H9 (cell line): ENCODE results near the gene TACR2. TPM values are rescaled to one million over a fixed set of nuclear protein-coding genes. Genes with fewer than 3 reads are reported as not detected.

Source experiments
- DNase-seq: peaks from one replicate; pipeline ENCODE4 v3.0.0-alpha.2; 2017
- H2AFZ ChIP-seq: one replicate; pipeline ENCODE4 v1.6.1; 2013; ENCODE audit warnings: mild to moderate bottlenecking, low read length, control low read depth, moderate library complexity
- H2AK5ac ChIP-seq: 2 replicates; pipeline ENCODE4 v1.6.1; 2013; ENCODE audit warnings: low read length, control low read depth, mixed read lengths; ENCODE audit not compliant: insufficient read length
- H2BK120ac ChIP-seq: one replicate; pipeline ENCODE4 v1.6.1; 2013; ENCODE audit warnings: low read depth, mild to moderate bottlenecking, low read length, control low read depth, inconsistent platforms; ENCODE audit not compliant: poor library complexity, severe bottlenecking
- H2BK12ac ChIP-seq: 2 replicates; pipeline ENCODE4 v1.6.1; 2013; ENCODE audit warnings: low read length, control low read depth, mixed read lengths, low read depth; ENCODE audit not compliant: insufficient read length
- H2BK15ac ChIP-seq: 2 replicates; pipeline ENCODE4 v1.6.1; 2013; ENCODE audit warnings: low read depth, low read length, control low read depth
- H2BK20ac ChIP-seq: one replicate; pipeline ENCODE4 v1.6.1; 2013; ENCODE audit warnings: low read depth, mild to moderate bottlenecking, low read length, control low read depth, inconsistent platforms; ENCODE audit not compliant: poor library complexity, severe bottlenecking
- H2BK5ac ChIP-seq: 2 replicates; pipeline ENCODE4 v1.6.1; 2013; ENCODE audit warnings: low read length, control low read depth, mixed read lengths; ENCODE audit not compliant: insufficient read length
- H3K14ac ChIP-seq: 2 replicates; pipeline ENCODE4 v1.6.1; 2013; ENCODE audit warnings: low read length, control low read depth; ENCODE audit not compliant: insufficient read depth
- H3K18ac ChIP-seq: 2 replicates; pipeline ENCODE4 v1.6.1; 2013; ENCODE audit warnings: low read depth, mild to moderate bottlenecking, mixed read lengths, low read length, control low read depth; ENCODE audit not compliant: insufficient read length
- H3K23ac ChIP-seq: 2 replicates; pipeline ENCODE4 v1.6.1; 2013; ENCODE audit warnings: low read length, control low read depth, mixed read lengths, low read depth; ENCODE audit not compliant: insufficient read length
- H3K23me2 ChIP-seq: 2 replicates; pipeline ENCODE4 v1.6.1; 2013; ENCODE audit warnings: low read depth, mild to moderate bottlenecking, mixed read lengths, low read length, control low read depth; ENCODE audit not compliant: insufficient read length, poor library complexity, severe bottlenecking
- H3K27ac ChIP-seq: 2 replicates; pipeline ENCODE4 v1.5.1; 2013; ENCODE audit warnings: low read length, control low read depth, mixed read lengths, low read depth; ENCODE audit not compliant: insufficient read length
- H3K27me3 ChIP-seq: 2 replicates; pipeline ENCODE4 v1.6.1; 2013; ENCODE audit warnings: low read length, control low read depth, inconsistent platforms; ENCODE audit not compliant: insufficient read depth
- H3K4ac ChIP-seq: 2 replicates; pipeline ENCODE4 v1.6.1; 2013; ENCODE audit warnings: low read depth, mild to moderate bottlenecking, control low read depth, inconsistent platforms, low read length, moderate library complexity
- H3K4me1 ChIP-seq: 2 replicates; pipeline ENCODE4 v1.6.1; 2013; ENCODE audit warnings: low read length, control low read depth, inconsistent platforms; ENCODE audit not compliant: insufficient read depth
- H3K4me2 ChIP-seq: 2 replicates; pipeline ENCODE4 v1.6.1; 2013; ENCODE audit warnings: low read length, control low read depth, mixed read lengths; ENCODE audit not compliant: insufficient read length, insufficient read depth
- H3K56ac ChIP-seq: 2 replicates; pipeline ENCODE4 v1.6.1; 2013; ENCODE audit warnings: low read depth, mild to moderate bottlenecking, mixed read lengths, low read length, control low read depth; ENCODE audit not compliant: insufficient read length
- H3K79me1 ChIP-seq: 2 replicates; pipeline ENCODE4 v1.6.1; 2013; ENCODE audit warnings: low read depth, mild to moderate bottlenecking, moderate library complexity, low read length, control low read depth, inconsistent platforms; ENCODE audit not compliant: insufficient read depth, poor library complexity, severe bottlenecking
- H3K79me2 ChIP-seq: 2 replicates; pipeline ENCODE4 v1.6.1; 2013; ENCODE audit warnings: low read length, control low read depth, inconsistent platforms; ENCODE audit not compliant: insufficient read depth
- H3K9ac ChIP-seq: 2 replicates; pipeline ENCODE4 v1.6.1; 2013; ENCODE audit warnings: low read length, control low read depth, mixed read lengths; ENCODE audit not compliant: insufficient read length; ENCODE audit errors: extremely low read depth
- H3K9me3 ChIP-seq: one replicate; pipeline ENCODE4 v1.6.1; 2013; ENCODE audit warnings: low read depth, low read length, inconsistent platforms; ENCODE audit not compliant: control insufficient read depth
- H3T11ph ChIP-seq: one replicate; pipeline ENCODE4 v1.6.1; 2013; ENCODE audit warnings: mild to moderate bottlenecking, low read length, control low read depth, inconsistent platforms
- H4K20me1 ChIP-seq: one replicate; pipeline ENCODE4 v1.6.1; 2013; ENCODE audit not compliant: control insufficient read depth, insufficient read length, insufficient read depth
- H4K5ac ChIP-seq: 2 replicates; pipeline ENCODE4 v1.6.1; 2013; ENCODE audit warnings: low read depth, mild to moderate bottlenecking, mixed read lengths, low read length, control low read depth; ENCODE audit not compliant: insufficient read length
- H4K8ac ChIP-seq: replicated peaks from 2 replicates; pipeline ENCODE4 v1.6.1; 2013; ENCODE audit warnings: low read length, control low read depth, mixed read lengths, low read depth; ENCODE audit not compliant: insufficient read length
- H4K91ac ChIP-seq: 2 replicates; pipeline ENCODE4 v1.6.1; 2013; ENCODE audit warnings: low read depth, mild to moderate bottlenecking, moderate library complexity, mixed read lengths, low read length, control low read depth; ENCODE audit not compliant: insufficient read length
- H3K27ac Mint-ChIP-seq, 3 experiments: 2 replicates in 2 of 3; 3 replicates in 1 of 3; pipeline ENCODE4 v1.8.0; 2020 to 2021; ENCODE audit warnings: mixed read lengths in 3 of 3, mild to moderate bottlenecking in 1 of 3, moderate library complexity in 1 of 3
- H3K27me3 Mint-ChIP-seq: 2 replicates; pipeline ENCODE4 v1.8.0; 2021; ENCODE audit warnings: low read depth, mild to moderate bottlenecking, moderate library complexity, mixed read lengths
- H3K36me3 Mint-ChIP-seq, 3 experiments: 2 replicates in 2 of 3; 3 replicates in 1 of 3; pipeline ENCODE4 v1.8.0; 2020 to 2021; ENCODE audit warnings: low read depth in 3 of 3, mixed read lengths in 3 of 3; ENCODE audit not compliant: insufficient read depth in 1 of 3
- H3K4me1 Mint-ChIP-seq, 2 experiments: 2 replicates each; pipeline ENCODE4 v1.8.0; 2020; ENCODE audit warnings: mixed read lengths in 2 of 2
- H3K4me3 Mint-ChIP-seq, 2 experiments: 2 replicates in 1 of 2; 3 replicates in 1 of 2; pipeline ENCODE4 v1.8.0; 2020 to 2021; ENCODE audit warnings: mild to moderate bottlenecking in 2 of 2, mixed read lengths in 2 of 2, moderate library complexity in 1 of 2
- H3K9me3 Mint-ChIP-seq, 2 experiments: 2 replicates in 1 of 2; 3 replicates in 1 of 2; pipeline ENCODE4 v1.8.0; 2020; ENCODE audit warnings: mild to moderate bottlenecking in 2 of 2, mixed read lengths in 2 of 2, moderate library complexity in 1 of 2
- CTCF ChIP-seq: fragments of 200-600 bp; sonication (generic); conservative IDR thresholded peaks from 3 replicates; pipeline ENCODE4 v1.8.0; 2021; ENCODE audit warnings: antibody characterized with exemption, mild to moderate bottlenecking
- WGBS: extraction: QIAGEN DNeasy Blood & Tissue Kit; methylation state at CpG from one replicate; pipeline ENCODE4 v1.1.7; 2013; ENCODE audit warnings: missing lambda C conversion rate, low lambda C conversion rate, mixed read lengths; ENCODE audit not compliant: insufficient read length; ENCODE audit errors: extremely low coverage; 5-methylcytosine and 5-hydroxymethylcytosine counted together
- total RNA-seq: library from RNA; stranded (reverse); gene quantifications from 2 replicates; pipeline ENCODE4 v1.2.1, GENCODE V29; 2021

The TACR2 gene
- total RNA-seq, 1 experiment from 2014 or later = not detected

- Histone ChIP-seq H3K14ac (no peak overlapping the region), H2AFZ (no peak overlapping the region), H3K79me2 (no peaks in the 10 kb centered on the region), H3K9me3 (no peaks in the 10 kb centered on the region), H2BK12ac (no peak overlapping the region), H3K18ac (no peak overlapping the region), H3K27me3 (no peaks in the 10 kb centered on the region; the same call in 1 of the 2 replicates), H4K20me1 (no peaks in the 10 kb centered on the region), H3K79me1 (no peaks in the 10 kb centered on the region), H3K9ac (no peak overlapping the region), H4K5ac (no peak overlapping the region), H4K8ac (no peak overlapping the region), H2BK15ac (no peak overlapping the region), H3K27ac (no peak overlapping the region), H3K4me2 (no peak overlapping the region), H2BK120ac (no peak overlapping the region), H3K56ac (no peak overlapping the region), H3T11ph (no peak overlapping the region), H3K4me1 (no peaks in the 10 kb centered on the region), H2AK5ac (no peak overlapping the region), H3K23me2 (no peaks in the 10 kb centered on the region), H3K4ac (no peak overlapping the region), H3K23ac (no peak overlapping the region), H4K91ac (no peak overlapping the region), H2BK5ac (no peak overlapping the region), H2BK20ac (no peak overlapping the region)
- Mint-ChIP-seq H3K36me3 (no peaks in the 10 kb centered on the region), H3K4me1 (peaks cover 3 to 6% of the 10 kb centered on the region in 2 experiments; a peak in 3 of 4 replicates), H3K27me3 (peaks cover 8% of the 10 kb centered on the region), H3K27ac (no peak overlapping the region), H3K9me3 (no peaks in the 10 kb centered on the region), H3K4me3 (no peak overlapping the region)
- no CpG with 5 or more reads among the region's 20 CpGs for WGBS
- TF ChIP-seq CTCF = no peak
- no peak for DNase-seq
These were observed 2.4 kb downstream of the TACR2 start for GRCh38 chr10:69414036-69415018.
